Cerebellar nuclear complex (tissue), 1 donor: ENCODE measurements around the gene PLAGL1.

Source experiments
- DNase-seq, 2 experiments: peaks; one replicate each; lab custom pipeline; 2025; lab: John Stamatoyannopoulos, UW

Gene PLAGL1

DNA sequence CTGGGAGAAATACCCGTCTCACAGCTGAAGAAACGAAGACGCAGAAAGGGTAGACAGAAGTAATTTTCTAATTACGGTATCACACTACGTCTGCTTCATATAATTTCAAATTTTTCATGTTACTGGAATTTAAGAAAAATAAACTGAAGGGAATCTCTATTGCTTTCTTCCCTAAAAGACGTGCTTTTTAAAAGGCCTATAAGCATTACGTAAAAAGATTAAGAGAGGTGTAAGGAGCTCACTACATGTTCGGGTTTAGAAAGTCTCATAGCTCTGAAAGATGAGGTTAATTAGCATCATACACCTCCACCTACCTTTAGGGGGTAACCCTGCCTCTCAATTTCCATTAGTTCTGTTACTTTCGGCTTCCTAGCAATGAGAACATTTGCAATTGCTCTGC, 787 bp upstream of the PLAGL1 start:
- no peak for DNase-seq

GRCh38 chr6:144007478-144008119, 460 bp downstream of the PLAGL1 start:
- no peak for DNase-seq

- no peak for DNase-seq
Observed at GRCh38 chr6:144006736-144007477, 1.2 kb downstream of the PLAGL1 start.

- no peak for DNase-seq
Observed at GRCh38 chr6:143999406-143999805, 8.7 kb downstream of the PLAGL1 start.

DNA sequence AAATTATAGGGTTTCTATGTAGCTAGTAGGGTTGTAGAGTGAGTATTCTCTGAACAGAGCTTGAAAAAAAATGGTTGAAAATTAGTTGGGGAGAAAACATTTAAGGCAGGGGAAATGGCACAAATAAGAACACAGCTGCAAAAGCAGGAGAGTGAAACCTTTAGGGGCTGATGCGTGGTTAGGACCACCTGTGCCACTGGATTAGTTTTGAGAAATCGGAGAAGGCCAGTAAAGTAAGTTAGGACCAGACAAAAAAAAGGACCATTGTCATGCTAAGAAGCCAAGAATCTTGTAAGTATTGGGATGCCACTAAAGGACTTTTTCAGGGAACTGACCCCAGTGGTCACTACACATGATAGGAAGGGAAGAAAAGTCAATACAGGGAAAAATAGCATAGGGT, 9.4 kb downstream of the PLAGL1 start:
- no peak for DNase-seq

DNA sequence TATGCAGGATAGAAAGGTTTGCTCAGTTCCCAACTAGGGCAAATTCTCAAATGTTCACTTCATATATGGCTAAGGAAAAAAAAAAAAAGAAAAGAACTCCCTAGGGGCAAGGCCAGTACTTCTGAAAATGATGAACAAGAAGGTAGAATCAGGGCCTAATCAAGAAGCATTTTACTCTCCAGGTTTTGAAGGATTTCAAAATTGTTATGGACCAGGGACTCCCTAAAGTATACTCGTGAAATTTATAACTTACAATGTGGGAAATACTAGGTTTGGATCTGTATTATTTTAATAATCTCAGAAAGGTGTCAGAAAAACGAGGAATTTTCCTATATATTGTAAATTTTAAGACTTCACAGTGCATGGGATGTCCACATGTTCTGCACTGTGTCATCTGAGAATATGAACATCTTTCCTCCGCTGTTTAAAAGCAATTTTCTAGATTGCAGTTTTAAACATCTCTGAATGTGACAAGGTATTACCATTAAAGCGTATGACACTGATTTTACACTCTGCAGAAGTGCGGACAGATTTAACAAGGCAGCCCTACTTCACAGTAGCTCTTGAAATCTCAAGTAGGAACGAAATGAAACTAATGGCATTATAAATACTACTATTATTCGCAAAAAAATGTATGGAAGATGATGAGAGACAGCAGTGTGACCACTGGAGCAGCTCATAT, 14.0 kb downstream of the PLAGL1 start:
- DNase-seq: no peak

GRCh38 chr6:143992285-143992684, 15.8 kb downstream of the PLAGL1 start:
- no peak for DNase-seq

DNA sequence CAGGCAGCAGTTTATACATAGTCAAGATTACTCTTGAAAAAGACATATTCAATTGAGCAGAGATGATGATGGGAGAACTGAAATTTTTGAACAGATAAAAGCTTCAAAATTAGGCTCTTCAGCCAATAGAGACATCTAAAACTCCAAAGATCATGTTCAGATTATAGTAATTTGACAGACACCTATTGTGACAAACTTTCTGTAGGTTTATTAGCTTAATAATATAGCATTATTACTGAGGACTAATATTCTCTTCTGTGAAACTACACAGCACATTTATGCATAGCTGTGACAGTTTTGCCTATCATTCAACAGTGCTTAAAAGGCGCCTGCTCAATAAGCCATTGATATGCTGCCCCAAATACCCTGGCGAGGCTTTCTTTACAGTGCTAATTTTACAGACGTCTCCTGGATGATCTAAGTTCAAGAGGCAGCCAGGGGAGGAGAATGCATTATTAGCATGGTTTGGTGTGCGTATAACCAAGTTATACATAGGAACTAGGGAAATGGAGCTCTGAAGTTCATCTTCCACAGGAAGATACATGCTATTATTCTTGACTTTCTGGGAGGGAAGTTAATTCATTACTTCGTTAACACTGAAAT, 21.5 kb downstream of the PLAGL1 start:
- DNase-seq: no peak

- no peak for DNase-seq
Observed at GRCh38 chr6:143984666-143985065, 23.4 kb downstream of the PLAGL1 start.

DNA sequence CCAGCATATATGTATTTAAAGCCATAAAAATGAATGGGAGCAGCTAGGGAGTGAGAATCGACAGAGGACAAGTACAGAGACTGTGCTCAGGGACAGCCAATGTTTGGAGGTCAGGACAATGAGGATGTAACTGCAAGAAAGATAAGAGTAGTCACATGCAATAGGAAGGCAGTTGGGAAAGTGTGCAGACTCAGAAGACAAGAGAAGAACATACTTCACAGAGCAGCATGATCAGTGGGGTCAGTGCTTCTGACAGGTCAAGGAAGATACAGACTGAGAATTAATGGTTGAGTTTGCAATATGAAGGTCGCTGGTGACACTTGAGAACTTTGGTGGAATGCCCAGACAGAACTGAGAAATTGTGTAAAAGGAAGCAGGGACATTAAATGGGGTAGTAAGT, 25.1 kb downstream of the PLAGL1 start:
- no peak for DNase-seq

DNA sequence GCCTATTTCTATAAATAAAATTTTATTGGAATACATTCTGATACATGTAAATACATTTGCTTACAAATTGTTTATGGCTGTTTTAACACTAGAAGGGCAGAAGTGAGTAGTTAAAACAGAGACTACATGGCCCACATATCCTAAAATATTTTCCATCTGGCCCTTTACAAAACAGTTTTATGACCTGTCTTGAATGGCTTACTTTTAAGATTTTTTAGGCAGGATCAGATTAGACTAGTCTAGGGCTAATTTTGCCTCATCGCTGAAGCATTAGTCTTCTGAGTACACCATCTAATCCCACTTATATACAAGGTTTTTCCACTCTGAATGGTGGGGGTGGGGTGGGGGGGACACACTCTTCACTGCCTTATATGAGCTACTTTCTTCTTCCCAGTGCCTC, 27.1 kb downstream of the PLAGL1 start:
- no peak for DNase-seq

DNA sequence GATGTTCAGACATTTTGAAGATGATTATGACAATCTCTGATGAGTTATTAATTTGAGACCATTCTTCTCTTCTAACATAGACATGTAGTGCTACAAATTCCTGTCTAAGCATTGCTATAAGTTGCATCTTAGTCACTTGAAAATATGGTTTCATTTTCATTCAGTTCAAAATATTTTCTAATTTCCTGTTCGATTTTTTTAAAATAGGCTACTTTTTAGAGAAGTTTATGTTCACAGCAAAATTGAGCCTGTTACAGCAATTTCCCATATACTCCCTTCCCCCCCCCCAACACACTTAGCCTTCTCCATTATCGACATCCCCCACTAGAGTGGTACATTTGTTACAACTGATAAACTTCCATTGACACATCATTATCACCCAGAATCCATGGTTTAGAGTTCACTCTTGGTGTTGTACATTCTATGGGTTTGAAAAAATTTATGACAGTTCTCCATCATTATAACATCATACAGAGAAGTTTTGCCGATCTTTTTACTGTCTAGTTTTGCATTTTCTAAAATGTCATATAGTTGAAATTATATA, 31.2 kb downstream of the PLAGL1 start:
- DNase-seq: no peak

DNA sequence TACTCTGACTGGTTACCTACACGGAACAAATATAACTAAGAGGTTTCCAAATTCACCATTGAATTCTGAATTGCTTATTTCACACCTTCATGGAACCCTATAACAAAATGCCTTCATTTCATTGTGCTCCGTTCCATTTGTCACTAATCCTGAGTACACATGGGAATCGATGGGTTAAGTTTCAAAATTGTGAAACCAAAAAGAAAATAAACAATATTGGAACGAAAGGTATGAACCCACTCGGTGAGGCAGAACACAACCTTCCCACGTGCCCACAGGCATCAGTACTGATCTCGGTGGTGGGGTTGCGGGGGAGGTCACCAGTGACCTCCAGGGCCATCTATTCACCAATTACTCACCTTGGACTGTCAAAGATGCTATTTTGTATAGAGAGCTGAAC, 34.0 kb downstream of the PLAGL1 start:
- no peak for DNase-seq

- no peak for DNase-seq
Observed at GRCh38 chr6:143973097-143973966, 34.7 kb downstream of the PLAGL1 start.

DNA sequence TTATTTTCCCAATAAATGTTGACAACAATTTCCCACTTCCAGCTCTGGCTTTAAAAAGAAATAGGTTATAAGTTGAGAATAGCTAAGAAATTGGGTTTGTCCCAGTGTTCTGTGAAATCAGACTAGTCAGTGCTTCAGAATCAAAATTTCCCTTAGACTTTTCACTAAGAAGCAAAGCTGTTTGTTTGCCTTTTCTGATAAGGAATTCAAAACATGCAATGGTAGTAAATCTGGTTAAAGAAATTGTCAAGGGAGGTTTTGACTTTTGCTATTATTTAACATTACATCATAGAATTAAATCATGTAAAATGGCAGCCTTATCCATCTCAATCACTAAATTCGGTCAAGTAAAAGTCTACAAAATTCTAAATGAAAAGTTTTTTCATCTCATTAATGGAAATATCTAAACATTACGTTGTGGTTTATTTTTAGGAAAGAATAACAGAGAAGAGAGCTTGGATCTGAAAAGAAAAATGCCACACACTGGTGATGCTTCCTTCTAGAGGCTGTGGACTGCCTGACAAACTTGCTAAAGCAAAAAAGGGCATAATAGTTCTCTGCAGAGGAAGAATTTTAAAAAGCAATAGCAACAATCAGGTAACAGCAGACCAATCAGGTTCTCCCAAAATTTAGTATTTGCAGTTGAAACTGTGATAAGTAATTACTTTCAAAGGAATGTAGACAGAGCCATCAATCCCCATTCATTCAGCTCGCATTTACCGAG, 36.4 kb downstream of the PLAGL1 start:
- DNase-seq: no peak

DNA sequence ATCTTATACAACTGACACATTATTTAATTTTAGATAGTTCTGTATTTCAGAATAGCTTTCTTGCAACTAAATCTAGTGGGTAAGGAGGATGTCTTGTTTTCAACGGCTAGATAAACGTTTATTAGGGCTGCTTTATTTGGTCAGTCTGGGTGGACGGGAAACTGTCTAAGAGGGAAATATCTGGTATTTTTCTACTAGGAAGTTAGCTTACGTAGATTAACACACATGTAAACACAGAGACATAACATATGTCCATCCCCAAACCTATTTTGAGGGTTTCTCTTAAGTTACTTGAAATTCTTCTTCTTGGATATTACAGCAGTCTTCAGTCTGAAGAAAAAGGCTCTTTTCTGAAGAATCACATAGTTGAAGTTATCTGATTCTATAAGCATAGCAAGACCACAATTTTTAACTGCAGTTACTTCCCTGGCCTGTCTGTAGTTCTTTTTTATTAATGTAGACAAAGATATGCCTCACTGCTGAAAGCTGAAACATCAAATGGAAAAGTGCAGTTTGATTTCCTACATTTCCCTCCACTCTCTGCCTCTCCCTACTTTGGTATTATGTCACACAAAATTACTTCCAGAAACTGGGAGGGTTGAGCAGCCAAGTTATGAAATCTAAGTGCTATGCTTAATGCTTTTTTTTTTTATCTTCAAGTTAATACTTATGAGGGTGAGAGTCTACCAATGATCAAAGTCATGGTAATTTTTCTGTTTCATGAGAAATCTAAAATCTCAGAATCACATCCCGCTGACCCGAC, 37.4 kb downstream of the PLAGL1 start:
- DNase-seq: no peak

GRCh38 chr6:143969077-143969476, 39.0 kb downstream of the PLAGL1 start:
- no peak for DNase-seq

GRCh38 chr6:143967706-143968376, 40.2 kb downstream of the PLAGL1 start:
- no peak for DNase-seq

DNA sequence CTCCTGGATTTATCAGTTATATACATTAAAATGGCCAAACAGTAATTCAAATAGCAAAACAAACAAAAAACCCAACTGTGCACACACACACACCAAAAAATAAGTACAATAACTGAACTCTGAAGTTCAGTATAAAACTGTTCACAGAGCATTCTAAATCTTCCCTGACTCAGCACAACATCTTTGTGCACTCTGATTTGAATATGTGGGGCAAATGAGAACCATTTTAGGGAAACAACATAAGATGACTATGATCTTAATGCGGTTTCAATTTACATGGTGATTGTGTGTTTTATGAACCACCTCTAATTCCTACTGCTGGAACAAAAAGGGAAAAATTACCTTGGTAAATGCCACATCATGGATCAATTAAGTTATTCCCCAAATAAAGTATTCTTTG, 41.7 kb downstream of the PLAGL1 start:
- no peak for DNase-seq
